Measurements from ENCODE around the gene SIVA1.
"Not testable (repeated sequence)": the region's sequence is repeated elsewhere in the genome, so short reads cannot be mapped to it uniquely, and the experiment has no call there.

The SIVA1 gene

DNA sequence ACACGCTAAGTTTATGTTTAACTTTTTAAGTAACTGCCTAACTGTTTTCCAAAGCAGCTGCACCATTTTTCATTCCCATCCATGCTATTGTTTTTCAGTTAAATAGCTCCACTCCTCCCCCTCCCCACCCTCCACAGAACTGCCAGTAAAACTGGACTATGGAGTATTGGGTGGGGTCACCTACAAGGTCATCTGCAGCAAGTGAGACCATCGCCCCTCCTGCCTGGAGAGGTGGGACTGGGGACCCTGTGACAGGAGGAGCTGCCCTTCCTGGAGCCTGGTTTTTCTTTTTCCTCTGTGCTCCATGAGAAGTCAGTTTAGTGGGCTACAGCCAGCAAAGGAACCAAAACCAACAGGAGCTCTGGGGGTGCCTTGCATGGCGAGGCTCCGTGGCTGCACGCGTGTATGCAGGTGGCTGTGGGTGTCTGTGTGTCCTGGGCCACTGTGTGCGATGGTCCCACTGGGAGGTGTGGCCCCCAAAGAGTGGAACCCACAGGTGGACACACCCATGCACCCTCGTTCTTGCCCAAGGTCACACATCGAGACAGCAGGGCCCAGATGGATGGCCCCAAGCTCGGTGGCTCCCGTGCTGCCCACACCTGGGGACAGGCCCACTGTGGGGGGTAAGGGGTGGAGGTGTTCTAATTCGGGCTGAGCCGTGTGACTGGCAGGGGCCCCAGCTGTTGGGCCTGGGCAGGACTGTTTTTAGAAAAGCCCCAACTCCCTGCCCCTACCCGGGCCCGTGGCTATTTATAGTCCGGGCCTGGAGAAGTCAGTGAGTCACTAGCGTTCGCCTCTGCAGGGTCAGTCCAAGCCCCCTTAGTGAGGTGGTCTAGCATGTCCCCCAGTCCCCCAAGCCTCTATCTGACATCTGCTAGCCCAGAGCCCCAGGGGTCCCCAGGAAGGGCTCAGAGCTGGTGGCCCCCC, 31.2 kb upstream of the SIVA1 start:
- DNase-seq = no peak

- DNase-seq = no peak
Measured at GRCh38 chr14:104722938-104723650, 29.9 kb upstream of the SIVA1 start.

GRCh38 chr14:104723651-104724406, 29.1 kb upstream of the SIVA1 start, which contains the start of gene ADSS1:
Gene ADSS1, plus strand, starts transcription at chr14:104724229. Its CDS starts 42 bp downstream, at chr14:104724271.
- DNase-seq = peak; percentile 75

- peak; percentile 31 for DNase-seq
Measured at GRCh38 chr14:104724407-104724980, 28.5 kb upstream of the SIVA1 start.

GRCh38 chr14:104724981-104725771, 27.8 kb upstream of the SIVA1 start:
- no peak for DNase-seq

DNA sequence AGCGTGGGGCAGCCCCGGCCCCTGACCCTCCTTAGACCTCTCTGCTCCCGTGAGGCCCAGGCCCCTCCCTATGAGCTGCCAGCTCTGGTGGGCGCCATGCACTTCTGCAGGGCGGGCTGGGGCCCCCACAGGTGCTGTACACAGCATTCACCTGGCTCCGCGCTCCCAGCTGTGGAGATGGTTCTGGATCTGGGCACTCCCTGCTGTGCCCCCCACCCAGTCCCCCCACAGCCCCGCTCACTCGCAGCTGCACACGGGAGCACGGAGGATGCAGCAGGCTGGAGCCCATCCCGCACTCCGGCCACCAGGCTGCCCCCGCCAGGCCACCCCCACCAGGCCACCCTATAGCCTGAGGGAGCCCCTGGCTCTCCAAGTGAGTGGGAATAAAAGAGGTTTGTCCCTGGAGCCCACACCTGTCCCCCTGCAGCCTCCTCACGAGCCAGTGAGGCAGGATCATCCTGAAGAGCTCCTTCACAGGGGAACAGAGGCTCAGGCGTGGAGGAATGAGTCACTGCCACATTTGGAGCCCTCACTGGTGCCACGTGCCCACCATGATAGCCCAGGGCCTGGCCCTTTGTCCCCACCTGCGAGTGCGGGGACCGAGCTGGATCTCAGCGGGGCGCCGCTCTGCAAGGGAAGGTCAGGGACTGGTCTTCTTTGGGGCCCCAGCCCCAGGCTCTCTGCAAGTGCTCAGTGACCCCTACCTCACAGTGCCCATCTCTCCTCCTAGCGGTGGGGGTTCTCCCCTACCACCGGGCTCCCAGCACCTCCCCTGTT, 27.0 kb upstream of the SIVA1 start:
- no peak for DNase-seq

GRCh38 chr14:104726600-104727451, 26.1 kb upstream of the SIVA1 start:
- DNase-seq = no peak

GRCh38 chr14:104728631-104729030, 24.3 kb upstream of the SIVA1 start:
- no peak for DNase-seq

DNA sequence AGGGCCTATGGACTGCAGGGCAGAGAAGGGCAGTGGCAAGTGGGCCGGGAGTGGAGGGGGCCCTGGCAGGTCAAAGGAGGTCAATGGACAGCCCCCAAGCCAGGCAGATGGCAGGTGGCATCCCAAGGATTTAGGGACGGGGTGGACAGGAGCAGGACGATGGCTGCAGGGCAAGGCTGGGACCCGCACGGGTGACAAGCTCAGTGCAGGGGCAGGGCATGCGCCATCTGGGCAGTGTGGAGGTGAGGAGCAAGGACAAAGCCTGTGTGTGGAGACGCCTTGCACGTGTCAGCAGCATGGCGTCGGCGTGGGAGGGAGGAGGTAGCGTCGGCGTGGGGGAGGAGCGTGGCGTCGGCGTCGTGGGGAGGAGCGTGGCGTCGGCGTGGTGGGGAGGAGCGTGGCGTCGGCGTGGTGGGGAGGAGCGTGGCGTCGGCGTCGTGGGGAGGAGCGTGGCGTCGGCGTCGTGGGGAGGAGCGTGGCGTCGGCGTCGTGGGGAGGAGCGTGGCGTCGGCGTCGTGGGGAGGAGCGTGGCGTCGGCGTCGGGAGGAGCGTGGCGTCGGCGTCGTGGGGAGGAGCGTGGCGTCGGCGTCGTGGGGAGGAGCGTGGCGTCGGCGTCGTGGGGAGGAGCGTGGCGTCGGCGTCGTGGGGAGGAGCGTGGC, 23.6 kb upstream of the SIVA1 start:
- DNase-seq = not testable (repeated sequence)

- DNase-seq = no peak
Measured at GRCh38 chr14:104729835-104730181, 23.1 kb upstream of the SIVA1 start.

DNA sequence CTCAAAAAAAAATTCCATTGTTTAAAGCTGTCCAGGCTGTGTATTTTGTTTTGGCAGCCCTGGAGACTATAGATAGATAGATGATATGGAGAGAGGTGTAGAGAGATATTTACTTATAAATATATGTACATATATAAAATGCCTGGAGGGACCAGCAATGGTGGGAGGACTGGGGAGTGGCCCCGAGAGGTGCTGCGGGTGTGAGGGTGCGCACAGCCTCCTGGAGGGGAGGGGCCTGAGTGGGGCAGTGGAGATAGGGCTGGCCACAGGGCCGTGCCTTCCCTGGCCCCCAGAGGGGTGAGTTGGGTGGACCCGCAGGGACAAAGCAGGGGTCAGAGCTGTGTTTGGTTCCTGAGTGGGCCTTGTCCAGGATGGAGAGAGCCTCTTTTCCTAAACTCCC, 22.5 kb upstream of the SIVA1 start:
- no peak for DNase-seq

DNA sequence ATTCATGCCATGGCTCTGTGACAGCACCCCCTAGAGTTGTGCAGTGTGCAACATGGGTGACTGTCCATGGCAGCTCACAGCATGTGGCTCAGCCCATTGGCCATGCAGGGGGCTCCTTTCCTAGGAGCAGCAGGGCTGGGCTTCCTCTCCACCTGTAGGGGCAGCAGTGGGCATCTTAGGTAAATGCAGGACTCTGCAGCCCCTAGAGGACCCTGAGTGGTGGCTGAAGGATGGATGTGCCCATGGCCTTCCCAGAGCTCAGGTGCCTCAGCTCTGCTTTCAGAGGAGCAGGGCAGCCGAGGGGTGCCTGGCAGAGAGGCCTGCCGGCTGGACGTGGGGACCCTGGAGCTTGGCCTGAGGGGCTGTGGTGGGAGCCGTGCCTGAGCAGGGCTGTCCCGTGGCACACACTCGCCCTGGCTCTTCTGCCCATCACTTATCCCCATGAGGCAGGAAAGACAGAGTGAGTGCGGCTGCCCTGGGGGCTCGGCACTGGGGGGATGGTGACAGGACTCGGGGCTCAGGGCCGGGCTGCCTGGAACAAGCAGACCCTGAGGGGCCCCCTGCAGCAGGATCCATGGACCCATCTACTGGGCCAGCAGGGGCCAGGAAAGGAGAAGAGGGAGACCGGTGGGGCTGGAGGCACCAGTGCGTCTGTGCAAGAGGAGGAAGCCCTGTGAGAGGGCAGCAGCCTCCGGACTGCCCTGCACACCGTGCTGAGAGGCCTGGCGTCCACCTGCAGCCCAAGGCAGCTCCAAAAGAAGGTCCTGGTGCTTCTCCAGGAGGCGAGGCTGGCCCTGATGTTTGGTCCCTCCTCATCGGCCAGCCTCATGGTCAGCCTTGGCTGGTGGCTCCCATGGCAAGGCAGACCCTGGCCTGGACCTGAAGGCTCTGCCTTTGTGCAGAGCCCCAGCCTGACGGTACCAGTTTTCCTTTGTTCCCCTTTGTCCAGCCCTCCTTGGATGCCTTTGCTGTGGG, 21.3 kb upstream of the SIVA1 start:
- DNase-seq = no peak

GRCh38 chr14:104732355-104732804, 20.6 kb upstream of the SIVA1 start:
- no peak for DNase-seq

GRCh38 chr14:104732931-104733681, 19.8 kb upstream of the SIVA1 start:
- DNase-seq = no peak

DNA sequence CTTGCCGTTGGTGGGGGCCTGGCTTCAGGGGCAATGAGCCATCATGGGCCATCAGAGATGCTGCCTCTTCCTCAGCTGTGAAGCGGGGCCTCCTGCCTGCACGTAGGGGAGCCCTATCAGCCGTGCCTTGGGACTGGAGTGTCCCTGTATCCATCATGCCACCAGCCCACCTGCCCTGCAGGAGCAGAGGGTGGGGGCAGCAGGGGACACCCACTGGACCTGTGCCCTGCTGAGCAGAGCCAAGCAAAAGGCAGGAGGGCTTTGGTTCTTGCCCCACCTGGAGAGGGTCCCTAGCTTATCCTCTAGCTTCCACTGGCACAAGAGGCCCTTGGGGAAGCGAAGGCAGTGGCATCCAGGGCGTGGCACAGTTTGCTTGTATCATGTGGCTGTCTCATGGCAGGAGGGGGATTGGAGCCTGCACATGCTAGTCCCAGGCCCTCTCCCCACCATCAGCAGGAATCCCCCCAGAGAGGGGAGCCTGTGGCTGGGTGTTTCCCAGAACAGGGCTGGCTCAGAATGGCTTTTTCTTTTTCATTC, 18.8 kb upstream of the SIVA1 start:
- no peak for DNase-seq

DNA sequence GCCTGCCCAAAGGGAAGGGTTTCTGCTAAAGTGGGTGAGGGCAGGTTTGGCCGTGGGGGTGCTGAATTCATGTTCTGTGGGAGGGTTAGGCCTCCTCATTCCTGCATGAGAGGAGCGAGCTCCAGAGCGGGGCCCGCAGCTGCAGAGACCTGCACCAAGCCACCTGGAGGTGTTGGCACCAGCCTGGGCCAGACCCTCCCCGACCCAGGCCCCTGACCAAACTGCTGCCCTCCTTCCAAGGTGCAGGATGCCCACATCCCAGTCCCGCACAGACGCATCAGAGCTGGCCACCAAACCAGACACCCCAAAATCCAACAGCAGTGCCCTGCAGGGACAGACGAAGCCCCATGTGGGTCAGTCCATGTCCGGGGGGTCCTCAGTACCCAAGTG, 18.4 kb upstream of the SIVA1 start:
- DNase-seq = no peak

Data from CD4-positive, alpha-beta T cell treated with Interleukin-6 for 4 hours (primary cell).